GM21381 (cell line): Measurements from ENCODE around the gene SMYD2.

Experiments used
- ATAC-seq: cut with Tn5 transposase; IDR thresholded peaks from one replicate; pipeline ENCODE4 v1.9.1; 2021; ENCODE audit warnings: mild to moderate bottlenecking, moderate library complexity; ENCODE audit not compliant: unreplicated experiment

SMYD2 gene

GRCh38 chr1:214354440-214355148 lies 73.6 kb downstream of the SMYD2 start:
- ATAC-seq: no peak

GRCh38 chr1:214360116-214360515 lies 79.2 kb downstream of the SMYD2 start:
- ATAC-seq: no peak

GRCh38 chr1:214360525-214361164 lies 79.7 kb downstream of the SMYD2 start:
- ATAC-seq: no peak

- ATAC-seq: no peak
Measured at GRCh38 chr1:214361636-214362035, 80.7 kb downstream of the SMYD2 start.

GRCh38 chr1:214362188-214362882 lies 81.4 kb downstream of the SMYD2 start:
- no peak for ATAC-seq

GRCh38 chr1:214363386-214363785 lies 82.4 kb downstream of the SMYD2 start:
- ATAC-seq: no peak

GRCh38 chr1:214364386-214364785 lies 83.4 kb downstream of the SMYD2 start:
- ATAC-seq: no peak

GRCh38 chr1:214364786-214365295 lies 83.9 kb downstream of the SMYD2 start:
- no peak for ATAC-seq

- ATAC-seq: no peak
Measured at GRCh38 chr1:214367841-214368240, 86.9 kb downstream of the SMYD2 start.

- no peak for ATAC-seq
Measured at GRCh38 chr1:214369364-214369763, 88.4 kb downstream of the SMYD2 start.

GRCh38 chr1:214370615-214371014 lies 89.7 kb downstream of the SMYD2 start:
- ATAC-seq: no peak

GRCh38 chr1:214372092-214372491 lies 91.1 kb downstream of the SMYD2 start:
- ATAC-seq: no peak

- ATAC-seq: no peak
Measured at GRCh38 chr1:214377485-214377884, 96.5 kb downstream of the SMYD2 start.

- ATAC-seq: no peak
Measured at GRCh38 chr1:214377886-214378285, 96.9 kb downstream of the SMYD2 start.

- ATAC-seq: no peak
Measured at GRCh38 chr1:214378492-214378891, 97.5 kb downstream of the SMYD2 start.

GRCh38 chr1:214379236-214379970 lies 98.4 kb downstream of the SMYD2 start:
- ATAC-seq: no peak

GRCh38 chr1:214380396-214380795 lies 99.4 kb downstream of the SMYD2 start:
- ATAC-seq: no peak

GRCh38 chr1:214380986-214381695 lies 100.2 kb downstream of the SMYD2 start:
- no peak for ATAC-seq

- no peak for ATAC-seq
Measured at GRCh38 chr1:214383381-214384372, 102.7 kb downstream of the SMYD2 start.
